Parathyroid adenoma (tissue), 2 donors: Measurements from ENCODE around the gene BUB3.

Experiments
- H2AFZ ChIP-seq: fragments of 300-600 bp; sonication (generic); one replicate; pipeline ENCODE4 v1.7.0; 2017; ENCODE audit warnings: antibody characterized with exemption, mild to moderate bottlenecking
- H3K27ac ChIP-seq: fragments of 300-600 bp; sonication (generic); one replicate; pipeline ENCODE4 v1.7.0; 2017
- H3K27me3 ChIP-seq: fragments of 300-600 bp; sonication (generic); one replicate; pipeline ENCODE4 v1.7.0; 2017; ENCODE audit warnings: low read length; ENCODE audit not compliant: control insufficient read depth, insufficient read depth
- H3K36me3 ChIP-seq: fragments of 300-600 bp; sonication (generic); one replicate; pipeline ENCODE4 v1.7.0; 2017; ENCODE audit warnings: low read length; ENCODE audit not compliant: control insufficient read depth, insufficient read depth
- H3K4me1 ChIP-seq: fragments of 300-600 bp; sonication (generic); one replicate; pipeline ENCODE4 v1.7.0; 2017; ENCODE audit warnings: control low read depth
- H3K4me2 ChIP-seq: fragments of 300-600 bp; sonication (generic); one replicate; pipeline ENCODE4 v1.7.0; 2017; ENCODE audit warnings: low read length
- H3K4me3 ChIP-seq: fragments of 300-600 bp; sonication (generic); one replicate; pipeline ENCODE4 v1.7.0; 2017; ENCODE audit warnings: low read depth, low read length
- H3K79me2 ChIP-seq: fragments of 300-600 bp; sonication (generic); one replicate; pipeline ENCODE4 v1.7.0; 2017; ENCODE audit warnings: control low read depth
- H3K9ac ChIP-seq: fragments of 300-600 bp; sonication (generic); one replicate; pipeline ENCODE4 v1.7.0; 2017; ENCODE audit warnings: mild to moderate bottlenecking
- H3K9me3 ChIP-seq: fragments of 300-600 bp; sonication (generic); one replicate; pipeline ENCODE4 v1.7.0; 2017; ENCODE audit warnings: low read length; ENCODE audit not compliant: control insufficient read depth
- TF ChIP-seq, protein P1 (sequence below): fragments of 300-600 bp; sonication (generic); IDR thresholded peaks from one replicate; pipeline ENCODE4 v1.7.0; 2017; ENCODE audit warnings: antibody characterized with exemption, mild to moderate bottlenecking
- donor health status: primary hyperparathyroidism.

The BUB3 gene

DNA sequence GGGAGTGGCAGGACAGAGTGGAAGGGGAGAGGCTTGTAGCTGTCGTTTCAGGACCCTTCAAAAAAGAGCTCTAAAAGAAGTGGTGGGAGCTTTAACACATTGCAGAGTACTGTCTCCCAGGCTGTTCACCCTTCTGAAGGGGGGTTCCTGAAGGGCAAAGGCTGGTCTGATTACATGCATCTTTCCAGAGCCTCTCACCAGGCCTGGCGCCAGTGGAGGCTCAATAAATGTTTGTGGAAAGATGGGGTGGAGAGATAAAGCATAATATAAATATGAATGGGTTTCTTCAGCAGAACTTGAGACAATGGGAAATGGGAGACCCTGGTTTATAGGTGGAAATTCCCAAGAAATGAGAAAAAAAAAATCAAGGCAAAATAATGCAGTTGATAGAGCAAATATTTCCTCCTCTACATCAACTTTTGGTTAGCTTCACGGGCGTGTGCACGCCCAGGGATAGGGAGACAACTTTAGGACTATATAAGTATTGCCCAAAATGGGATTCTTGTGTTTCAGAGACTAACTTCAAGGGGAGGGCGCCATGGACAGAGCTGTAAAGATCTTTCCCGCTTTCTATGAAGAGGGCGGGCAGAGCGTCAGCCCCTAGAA is 613 bp upstream of the BUB3 start:
- H3K27me3 ChIP-seq, result peaks cover 13% of the 10 kb centered on the region
- no peaks in the 10 kb centered on the region for H3K9me3 ChIP-seq
- peaks cover 4% of the 10 kb centered on the region for H3K79me2 ChIP-seq
- TF ChIP-seq, protein P1, sequence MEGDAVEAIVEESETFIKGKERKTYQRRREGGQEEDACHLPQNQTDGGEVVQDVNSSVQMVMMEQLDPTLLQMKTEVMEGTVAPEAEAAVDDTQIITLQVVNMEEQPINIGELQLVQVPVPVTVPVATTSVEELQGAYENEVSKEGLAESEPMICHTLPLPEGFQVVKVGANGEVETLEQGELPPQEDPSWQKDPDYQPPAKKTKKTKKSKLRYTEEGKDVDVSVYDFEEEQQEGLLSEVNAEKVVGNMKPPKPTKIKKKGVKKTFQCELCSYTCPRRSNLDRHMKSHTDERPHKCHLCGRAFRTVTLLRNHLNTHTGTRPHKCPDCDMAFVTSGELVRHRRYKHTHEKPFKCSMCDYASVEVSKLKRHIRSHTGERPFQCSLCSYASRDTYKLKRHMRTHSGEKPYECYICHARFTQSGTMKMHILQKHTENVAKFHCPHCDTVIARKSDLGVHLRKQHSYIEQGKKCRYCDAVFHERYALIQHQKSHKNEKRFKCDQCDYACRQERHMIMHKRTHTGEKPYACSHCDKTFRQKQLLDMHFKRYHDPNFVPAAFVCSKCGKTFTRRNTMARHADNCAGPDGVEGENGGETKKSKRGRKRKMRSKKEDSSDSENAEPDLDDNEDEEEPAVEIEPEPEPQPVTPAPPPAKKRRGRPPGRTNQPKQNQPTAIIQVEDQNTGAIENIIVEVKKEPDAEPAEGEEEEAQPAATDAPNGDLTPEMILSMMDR, result no peak
- peak overlapping the region; percentile 87 for H3K4me3 ChIP-seq
- H3K4me2 ChIP-seq, result no peak overlapping the region
- peaks cover 4% of the 10 kb centered on the region for H3K4me1 ChIP-seq
- H3K9ac ChIP-seq, result no peak overlapping the region
- peak overlapping the region; percentile 79 for H2AFZ ChIP-seq
- H3K36me3 ChIP-seq, result no peaks in the 10 kb centered on the region
- H3K27ac ChIP-seq, result no peak overlapping the region

DNA sequence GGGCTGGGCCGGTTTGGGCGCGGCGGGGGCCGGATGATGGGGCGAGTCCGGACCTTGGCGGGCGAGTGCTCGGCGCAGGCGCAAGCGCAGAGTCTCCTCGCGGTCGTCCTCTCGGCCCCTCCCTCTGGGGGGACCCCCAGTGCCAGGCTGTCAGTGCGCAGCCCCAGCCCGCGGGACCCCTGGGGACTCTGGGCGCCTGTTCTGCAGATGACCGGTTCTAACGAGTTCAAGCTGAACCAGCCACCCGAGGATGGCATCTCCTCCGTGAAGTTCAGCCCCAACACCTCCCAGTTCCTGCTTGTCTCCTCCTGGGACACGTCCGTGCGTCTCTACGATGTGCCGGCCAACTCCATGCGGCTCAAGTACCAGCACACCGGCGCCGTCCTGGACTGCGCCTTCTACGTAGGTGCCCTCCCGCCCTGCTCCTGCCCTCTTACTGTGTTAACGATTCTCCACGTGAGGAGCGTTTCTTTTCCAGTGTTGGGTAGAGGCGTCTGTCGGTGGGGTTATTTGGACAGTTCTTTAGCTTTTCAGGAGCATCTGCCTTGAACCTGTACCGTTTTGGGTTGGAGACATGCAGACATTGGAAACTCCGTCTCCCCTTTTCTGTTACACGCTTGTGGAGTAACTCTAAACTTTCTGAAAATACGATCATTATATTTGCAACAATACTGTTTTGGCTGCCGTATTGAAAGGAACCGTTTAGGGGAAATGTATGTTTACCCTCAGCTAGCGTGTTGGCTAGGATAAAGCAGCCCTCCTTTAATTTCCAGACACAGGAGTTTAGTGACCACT is 706 bp downstream of the BUB3 start:
- no peak overlapping the region for H3K9ac ChIP-seq
- peak overlapping the region; percentile 39 for H3K4me2 ChIP-seq
- peak overlapping the region; percentile 65 for H3K27ac ChIP-seq
- peak overlapping the region; percentile 87 for H3K4me3 ChIP-seq
- peaks cover 4% of the 10 kb centered on the region for H3K4me1 ChIP-seq
- no peaks in the 10 kb centered on the region for H3K36me3 ChIP-seq
- peak overlapping the region; percentile 96 for H2AFZ ChIP-seq
- H3K27me3 ChIP-seq, result peaks cover 9% of the 10 kb centered on the region
- TF ChIP-seq, protein P1, result no peak
- H3K79me2 ChIP-seq, result peaks cover 4% of the 10 kb centered on the region
- no peaks in the 10 kb centered on the region for H3K9me3 ChIP-seq

DNA sequence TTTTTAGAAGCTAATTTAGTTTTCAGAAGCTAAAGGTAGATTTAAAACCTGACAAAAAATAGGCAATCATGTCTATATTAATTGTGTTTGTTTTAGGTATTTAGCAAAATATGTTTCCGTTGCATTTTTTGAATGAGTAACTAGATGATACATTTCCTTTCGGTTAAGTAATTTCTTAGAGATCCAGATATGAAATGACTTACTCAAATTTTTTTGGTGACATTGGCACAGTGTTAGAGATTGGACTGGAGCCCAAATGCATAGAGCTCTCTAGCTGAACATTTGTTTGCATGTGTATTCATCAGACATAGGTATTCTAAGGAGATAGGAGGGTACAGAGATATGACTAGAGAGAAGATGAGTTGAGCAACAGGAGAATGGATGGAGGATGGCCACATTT is 1.9 kb downstream of the BUB3 start:
- H3K27ac ChIP-seq, result no peak overlapping the region
- H3K4me3 ChIP-seq, result no peak overlapping the region
- no peaks in the 10 kb centered on the region for H3K36me3 ChIP-seq
- H3K27me3 ChIP-seq, result peaks cover 5% of the 10 kb centered on the region
- no peak overlapping the region for H3K9ac ChIP-seq
- H3K9me3 ChIP-seq, result no peaks in the 10 kb centered on the region
- no peak overlapping the region for H3K4me2 ChIP-seq
- TF ChIP-seq, protein P1, result no peak
- peaks cover 4% of the 10 kb centered on the region for H3K4me1 ChIP-seq
- H3K79me2 ChIP-seq, result peaks cover 4% of the 10 kb centered on the region
- no peak overlapping the region for H2AFZ ChIP-seq

DNA sequence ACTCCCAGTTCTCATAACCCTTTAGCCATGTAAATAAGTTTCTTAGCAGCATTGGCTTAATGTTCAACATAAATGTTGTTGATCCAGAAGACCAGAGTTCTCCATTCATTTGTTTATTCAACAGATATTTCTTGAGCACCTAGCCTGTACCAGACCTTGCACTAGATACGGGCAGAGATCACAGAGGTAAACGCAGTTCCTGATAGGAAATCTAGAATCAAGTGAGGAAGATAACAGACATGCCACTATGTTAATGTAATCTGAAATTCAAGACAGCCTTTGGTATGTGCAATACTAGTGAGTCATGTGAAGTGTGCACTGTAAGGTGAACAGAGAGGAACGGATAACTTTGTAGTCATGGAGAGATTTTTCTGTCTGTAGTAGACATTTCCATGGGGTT is 3.0 kb downstream of the BUB3 start:
- no peak overlapping the region for H3K27ac ChIP-seq
- H3K4me1 ChIP-seq, result peaks cover 4% of the 10 kb centered on the region
- peaks cover 4% of the 10 kb centered on the region for H3K79me2 ChIP-seq
- peaks cover 3% of the 10 kb centered on the region for H3K27me3 ChIP-seq
- H3K4me3 ChIP-seq, result no peak overlapping the region
- H3K9ac ChIP-seq, result no peak overlapping the region
- H3K9me3 ChIP-seq, result no peaks in the 10 kb centered on the region
- no peaks in the 10 kb centered on the region for H3K36me3 ChIP-seq
- TF ChIP-seq, protein P1, result no peak
- no peak overlapping the region for H3K4me2 ChIP-seq
- no peak overlapping the region for H2AFZ ChIP-seq
